Activated CD4-positive, alpha-beta T cell treated with anti-CD3 and anti-CD28 coated beads, Interleukin-2, amount 10 ng/mL, durations not matched to agents 7 days and 5 days (primary cell): ENCODE data around the gene NAPB. TPM values are rescaled to one million over a fixed set of nuclear protein-coding genes. Genes with fewer than 3 reads are reported as not detected.

Source experiments
- CTCF ChIA-PET: fragments of 350-600 bp; sonication (Branson Sonifier 250); formaldehyde crosslinking; loops from one replicate; lab custom pipeline; 2021; ENCODE audit warnings: antibody characterized with exemption; lab: Charles Lee
- POLR2A ChIA-PET: fragments of 350-600 bp; sonication (Branson Sonifier 250); formaldehyde crosslinking; loops from one replicate; lab custom pipeline; 2021; ENCODE audit warnings: antibody characterized with exemption; lab: Charles Lee
- DNase-seq: peaks from one replicate; pipeline ENCODE4 v3.0.0-alpha.2; 2020
- H3K27ac Mint-ChIP-seq: one replicate; pipeline ENCODE4 v1.8.0; 2021; ENCODE audit warnings: mild to moderate bottlenecking, moderate library complexity, mixed read lengths
- H3K27me3 Mint-ChIP-seq: one replicate; pipeline ENCODE4 v1.8.0; 2021; ENCODE audit warnings: mixed read lengths
- H3K36me3 Mint-ChIP-seq: one replicate; pipeline ENCODE4 v1.8.0; 2021; ENCODE audit warnings: low read depth, mixed read lengths
- H3K4me1 Mint-ChIP-seq: one replicate; pipeline ENCODE4 v1.8.0; 2021; ENCODE audit warnings: mixed read lengths
- H3K4me3 Mint-ChIP-seq: one replicate; pipeline ENCODE4 v1.8.0; 2021; ENCODE audit warnings: mild to moderate bottlenecking, moderate library complexity, mixed read lengths
- H3K9me3 Mint-ChIP-seq: one replicate; pipeline ENCODE4 v1.8.0; 2021; ENCODE audit warnings: mixed read lengths
- total RNA-seq, 2 experiments: library from RNA; stranded (reverse); gene quantifications; one replicate each; pipeline ENCODE4 v1.2.3, GENCODE V29; 2021

The NAPB gene
- total RNA-seq, 2 experiments from 2014 or later, result 14.9 to 15.4 TPM

DNA sequence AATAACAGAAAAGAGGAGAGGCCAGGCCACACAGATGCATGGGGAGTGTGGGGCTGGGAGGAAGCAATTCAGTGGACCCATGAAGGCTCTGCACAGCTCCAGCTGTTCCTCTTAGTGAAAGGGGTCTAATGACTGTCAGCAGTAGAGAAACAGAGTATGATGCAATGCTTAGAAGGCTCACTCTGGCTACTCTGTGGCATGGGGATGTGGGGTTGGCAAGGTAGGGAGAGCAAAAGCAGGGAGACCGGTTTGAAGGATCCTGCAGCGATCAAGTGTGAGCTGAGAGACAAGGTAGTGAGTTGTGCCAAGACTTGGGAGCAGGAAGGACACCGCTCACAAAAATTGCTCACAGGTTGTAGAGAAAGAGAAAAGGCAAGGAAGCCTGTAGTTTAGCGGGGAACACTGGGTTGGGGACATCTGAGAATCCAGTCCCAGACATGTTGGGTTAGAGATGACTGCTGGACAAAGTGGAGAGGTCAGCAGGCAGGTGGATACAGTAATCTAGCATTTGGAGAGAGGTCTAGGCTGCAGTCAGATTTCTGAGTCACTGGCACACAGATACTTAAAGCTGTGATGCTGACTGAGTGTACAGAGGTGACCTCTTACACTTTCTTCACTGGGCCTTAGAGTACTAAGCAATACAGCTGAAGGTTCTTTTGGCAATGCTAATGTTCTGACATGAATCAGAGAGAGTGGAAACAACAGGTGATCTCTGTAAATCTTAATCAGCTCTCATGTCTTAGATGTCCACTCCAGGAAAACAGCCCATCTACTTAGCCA, 27.1 kb downstream of the NAPB start:
- no peak overlapping the region for H3K27ac Mint-ChIP-seq
- no peak for DNase-seq
- H3K36me3 Mint-ChIP-seq, result peaks cover 37% of the 10 kb centered on the region
- POLR2A ChIA-PET, result no interaction called here
- H3K27me3 Mint-ChIP-seq, result no peaks in the 10 kb centered on the region
- peaks cover 22% of the 10 kb centered on the region for H3K4me1 Mint-ChIP-seq
- H3K4me3 Mint-ChIP-seq, result no peak overlapping the region
- H3K9me3 Mint-ChIP-seq, result no peaks in the 10 kb centered on the region
- CTCF ChIA-PET, result interaction anchor here (0.7 kb wide), 1 partner anchor 9 kb away, joined by 3 read pairs; no protein-coding TSS in a partner anchor

DNA sequence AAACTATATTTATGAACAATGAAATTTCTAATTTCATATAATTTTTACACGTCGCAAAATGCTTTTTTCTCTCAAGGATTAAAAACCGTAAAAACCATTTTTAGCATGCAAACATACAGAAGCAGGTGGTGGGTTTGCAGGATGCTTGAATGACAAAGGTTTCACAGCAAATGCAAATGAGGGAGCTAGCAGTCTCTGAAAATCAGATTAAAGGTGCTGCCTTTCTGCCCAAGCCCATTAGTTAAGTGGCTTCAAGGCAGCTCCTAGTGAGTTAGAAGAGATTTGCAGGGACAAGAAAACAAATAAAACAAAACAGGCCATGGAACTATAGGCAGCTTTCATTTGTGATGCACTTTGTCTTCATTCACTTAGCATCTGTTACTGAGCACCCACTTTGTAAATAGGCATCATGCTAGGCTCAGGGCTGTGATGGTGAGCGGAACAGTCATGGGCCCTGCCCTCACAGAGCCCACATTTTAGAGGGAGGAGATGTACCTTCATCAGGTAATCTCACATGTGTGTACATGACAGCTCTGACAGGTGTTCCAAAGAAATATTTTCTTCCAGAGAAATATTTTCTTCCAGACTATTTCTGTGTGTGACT, 29.5 kb downstream of the NAPB start:
- Mint-ChIP-seq H3K27me3 (no peaks in the 10 kb centered on the region), H3K4me1 (peaks cover 5% of the 10 kb centered on the region), H3K36me3 (peaks cover 50% of the 10 kb centered on the region), H3K4me3 (no peak overlapping the region), H3K9me3 (no peaks in the 10 kb centered on the region), H3K27ac (no peak overlapping the region)
- ChIA-PET CTCF (interaction anchor here (0.7 kb wide), 1 partner anchor 42 kb away, joined by 4 read pairs; no protein-coding TSS in a partner anchor), POLR2A (no interaction called here)
- no peak for DNase-seq

DNA sequence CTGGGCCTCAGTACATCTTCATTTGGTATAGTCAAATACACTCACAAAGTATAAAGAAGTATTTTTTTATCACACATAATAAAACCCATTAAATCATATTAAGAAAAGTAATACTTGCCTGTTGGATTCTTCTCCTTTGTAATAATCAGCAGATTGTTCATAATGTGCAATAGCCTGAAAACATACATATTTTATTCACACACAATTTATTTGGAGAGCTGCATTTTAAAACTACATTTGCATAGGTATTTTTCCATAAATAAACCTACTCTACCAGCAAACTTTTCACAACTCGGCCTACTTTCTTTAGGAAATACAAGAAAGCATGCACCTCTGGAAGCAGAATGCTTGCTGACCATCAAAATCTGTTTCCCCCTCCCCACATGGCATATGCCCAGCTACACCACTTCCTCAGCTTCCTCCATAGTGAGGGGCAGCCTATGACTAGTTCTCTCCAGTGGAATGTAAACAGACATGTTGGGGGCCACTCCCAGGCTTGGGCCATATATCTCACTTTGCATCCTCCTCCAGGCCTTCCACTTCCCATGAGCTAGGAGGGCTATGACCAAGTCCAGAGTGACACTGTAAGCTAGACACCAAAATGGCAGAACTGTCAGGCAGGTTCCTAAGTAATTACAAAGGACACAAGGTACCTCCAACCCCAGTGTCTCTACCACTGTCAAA, 31.1 kb downstream of the NAPB start:
- H3K4me3 Mint-ChIP-seq, result no peak overlapping the region
- peaks cover 4% of the 10 kb centered on the region for H3K4me1 Mint-ChIP-seq
- no peaks in the 10 kb centered on the region for H3K27me3 Mint-ChIP-seq
- H3K9me3 Mint-ChIP-seq, result no peaks in the 10 kb centered on the region
- no peak overlapping the region for H3K27ac Mint-ChIP-seq
- H3K36me3 Mint-ChIP-seq, result peaks cover 57% of the 10 kb centered on the region
- ChIA-PET CTCF (interaction anchor here (0.6 kb wide), 1 partner anchor 25 kb away, joined by 3 read pairs; no protein-coding TSS in a partner anchor), POLR2A (no interaction called here)
- DNase-seq, result no peak

DNA sequence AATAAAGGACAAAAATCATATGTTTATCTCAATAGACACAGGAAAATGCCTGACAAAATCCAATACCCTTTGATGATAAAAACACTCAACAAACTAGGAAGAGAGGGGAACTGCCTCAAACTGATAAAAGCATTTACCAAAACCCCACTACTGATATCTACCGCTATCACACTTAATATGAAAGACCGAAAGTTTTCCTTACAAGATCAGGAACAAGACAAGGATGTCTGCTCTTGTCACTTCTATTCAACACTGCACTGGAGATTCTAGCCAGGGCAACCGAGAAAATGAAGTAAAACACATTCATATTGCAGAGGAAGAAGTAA, 34.2 kb downstream of the NAPB start:
- POLR2A ChIA-PET, result no interaction called here
- Mint-ChIP-seq H3K4me3 (no peak overlapping the region), H3K9me3 (no peaks in the 10 kb centered on the region), H3K27me3 (no peaks in the 10 kb centered on the region), H3K4me1 (peaks cover 8% of the 10 kb centered on the region), H3K27ac (no peak overlapping the region), H3K36me3 (peaks cover 57% of the 10 kb centered on the region)
- CTCF ChIA-PET, result no interaction called here
- no peak for DNase-seq

DNA sequence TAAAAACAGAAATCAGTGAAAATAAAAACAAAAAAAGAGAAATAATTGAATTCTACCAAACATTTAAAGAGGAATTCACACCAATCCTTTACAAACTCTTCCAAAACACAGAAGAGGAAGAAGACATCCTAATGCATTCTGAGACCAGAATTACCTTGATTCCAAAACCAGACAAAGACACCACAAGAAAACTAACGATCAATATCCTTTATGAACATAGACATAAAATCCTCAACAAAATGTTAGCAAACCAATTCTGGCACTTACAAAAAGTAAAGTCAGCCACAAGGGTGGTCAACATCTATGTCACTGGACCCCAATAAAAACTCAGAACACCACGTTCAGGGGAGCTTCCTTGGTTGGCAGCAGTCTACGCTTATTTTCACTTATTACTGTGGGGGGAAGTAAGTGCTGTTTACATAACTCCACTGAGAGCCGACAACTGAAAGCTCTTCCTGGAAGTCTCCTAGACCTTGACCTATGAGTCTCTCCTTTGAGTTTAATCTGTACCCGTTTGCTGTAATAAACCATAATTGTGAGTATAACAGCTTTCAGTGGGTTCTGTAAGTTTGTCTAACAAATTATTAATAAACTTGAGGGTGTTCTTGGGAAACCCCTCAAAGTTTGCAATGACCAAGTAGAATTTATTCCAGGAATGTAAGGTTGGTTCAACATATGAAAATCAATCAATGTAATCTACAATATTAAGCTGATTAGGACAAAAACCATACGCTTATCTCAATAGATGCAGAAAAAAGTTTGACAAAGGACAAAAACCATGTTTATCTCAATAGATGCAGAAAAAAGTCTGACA, 34.8 kb downstream of the NAPB start:
- peaks cover 58% of the 10 kb centered on the region for H3K36me3 Mint-ChIP-seq
- peaks cover 14% of the 10 kb centered on the region for H3K4me1 Mint-ChIP-seq
- CTCF ChIA-PET, result interaction anchor here (0.6 kb wide), 1 partner anchor 23 kb away, joined by 5 read pairs; no protein-coding TSS in a partner anchor
- POLR2A ChIA-PET, result no interaction called here
- H3K4me3 Mint-ChIP-seq, result no peak overlapping the region
- H3K9me3 Mint-ChIP-seq, result no peaks in the 10 kb centered on the region
- DNase-seq, result no peak
- H3K27me3 Mint-ChIP-seq, result no peaks in the 10 kb centered on the region
- H3K27ac Mint-ChIP-seq, result no peak overlapping the region

DNA sequence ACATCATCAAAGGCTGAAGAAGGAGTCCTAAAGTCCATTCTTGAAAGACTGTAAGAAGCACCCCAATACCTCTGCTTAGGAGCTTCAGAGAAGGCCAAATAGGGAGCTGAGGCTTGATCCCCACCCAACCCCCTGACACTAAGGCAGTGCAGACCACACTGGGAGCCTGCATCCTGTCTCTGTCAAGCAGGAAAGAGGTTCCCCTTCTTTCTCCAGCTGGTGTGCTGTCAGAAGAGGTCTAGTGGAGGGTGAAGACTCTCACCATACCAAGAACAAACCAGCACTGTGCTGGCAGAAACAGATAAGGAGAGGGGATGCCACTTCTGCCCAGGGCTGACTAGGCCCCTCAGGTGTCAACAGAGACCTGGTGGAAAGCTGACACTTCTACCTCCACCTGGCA, 39.4 kb downstream of the NAPB start:
- Mint-ChIP-seq H3K4me1 (peaks cover 14% of the 10 kb centered on the region), H3K27ac (peak overlapping the region; percentile 26), H3K27me3 (no peaks in the 10 kb centered on the region), H3K9me3 (no peaks in the 10 kb centered on the region), H3K4me3 (no peak overlapping the region), H3K36me3 (peaks cover 42% of the 10 kb centered on the region)
- CTCF ChIA-PET, result interaction anchor here (0.9 to 1.5 kb wide), 2 partner anchors 14 to 26 kb away, joined by 3 read pairs; no protein-coding TSS in a partner anchor
- POLR2A ChIA-PET, result no interaction called here
- no peak for DNase-seq

DNA sequence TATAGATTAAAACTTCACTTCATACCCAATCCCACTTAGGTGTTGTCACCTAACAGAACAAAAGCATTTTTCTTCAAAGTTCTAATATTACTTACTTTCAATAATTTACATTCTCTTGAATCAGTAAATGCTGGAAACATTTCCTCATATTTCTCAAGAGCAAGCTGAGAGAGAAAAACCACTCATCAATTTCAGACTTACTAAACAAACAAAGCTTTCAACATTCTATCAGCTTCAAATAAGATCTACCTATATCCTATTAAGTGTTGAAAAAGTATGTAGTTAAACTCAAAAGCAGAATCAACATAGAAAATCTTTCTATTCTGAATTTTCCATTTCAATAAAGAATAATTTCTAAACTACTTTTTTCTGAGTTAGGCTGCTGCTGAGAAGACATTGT, 41.5 kb downstream of the NAPB start:
- no peak for DNase-seq
- Mint-ChIP-seq H3K27ac (no peak overlapping the region), H3K4me1 (peaks cover 19% of the 10 kb centered on the region), H3K27me3 (no peaks in the 10 kb centered on the region), H3K4me3 (no peak overlapping the region), H3K9me3 (peaks cover 2% of the 10 kb centered on the region), H3K36me3 (peaks cover 49% of the 10 kb centered on the region)
- POLR2A ChIA-PET, result no interaction called here
- CTCF ChIA-PET, result interaction anchor here (0.7 to 1.3 kb wide), 2 partner anchors 37 to 62 kb away, joined by 3 to 5 read pairs; no protein-coding TSS in a partner anchor

DNA sequence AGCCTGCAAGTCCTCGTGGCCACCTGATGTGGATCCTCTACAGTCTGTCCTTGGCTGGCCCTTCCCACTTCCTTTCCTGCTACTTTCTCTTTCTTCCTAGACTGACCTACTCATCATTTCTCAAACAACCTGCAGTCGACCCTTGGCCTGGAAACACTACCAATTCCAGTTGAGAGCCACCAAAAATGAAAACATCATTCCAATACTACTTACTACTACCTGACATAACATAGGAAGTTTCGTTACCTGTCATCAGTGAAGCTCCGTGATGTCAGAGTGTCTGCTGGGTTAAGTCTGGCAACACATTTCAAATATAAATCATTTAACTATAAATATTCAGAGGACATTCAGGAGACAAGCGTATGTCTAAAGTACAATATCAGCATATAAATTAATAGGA, 45.5 kb downstream of the NAPB start:
- no peak for DNase-seq
- H3K9me3 Mint-ChIP-seq, result peaks cover 2% of the 10 kb centered on the region
- ChIA-PET POLR2A (no interaction called here), CTCF (no interaction called here)
- H3K27ac Mint-ChIP-seq, result peak overlapping the region; percentile 15
- no peak overlapping the region for H3K4me3 Mint-ChIP-seq
- peaks cover 5% of the 10 kb centered on the region for H3K4me1 Mint-ChIP-seq
- peaks cover 43% of the 10 kb centered on the region for H3K36me3 Mint-ChIP-seq
- H3K27me3 Mint-ChIP-seq, result no peaks in the 10 kb centered on the region

DNA sequence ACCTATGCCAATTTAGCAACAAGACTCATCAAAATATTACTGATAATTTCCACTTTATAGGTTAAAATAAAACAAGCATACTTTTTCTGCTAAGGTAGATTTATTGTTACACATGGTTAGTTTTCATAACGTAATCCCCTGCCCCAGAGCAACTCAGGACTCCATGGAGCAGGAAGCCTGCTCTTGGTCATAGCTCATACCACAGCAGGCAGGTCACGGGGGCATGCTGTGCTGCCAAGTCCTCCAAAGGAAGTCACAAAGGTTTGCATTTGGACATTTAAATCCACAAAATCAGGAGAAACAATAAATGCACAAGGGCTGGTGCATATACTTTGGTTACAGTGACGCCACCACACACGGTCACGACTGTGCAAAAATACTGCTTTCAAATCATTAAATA, 46.8 kb downstream of the NAPB start:
- no peak for DNase-seq
- Mint-ChIP-seq H3K27ac (no peak overlapping the region), H3K4me3 (no peak overlapping the region), H3K9me3 (peaks cover 2% of the 10 kb centered on the region), H3K27me3 (no peaks in the 10 kb centered on the region), H3K36me3 (peaks cover 52% of the 10 kb centered on the region), H3K4me1 (peaks cover 5% of the 10 kb centered on the region)
- POLR2A ChIA-PET, result no interaction called here
- CTCF ChIA-PET, result interaction anchor here (1.0 kb wide), 1 partner anchor 42 kb away, joined by 5 read pairs; no protein-coding TSS in a partner anchor

DNA sequence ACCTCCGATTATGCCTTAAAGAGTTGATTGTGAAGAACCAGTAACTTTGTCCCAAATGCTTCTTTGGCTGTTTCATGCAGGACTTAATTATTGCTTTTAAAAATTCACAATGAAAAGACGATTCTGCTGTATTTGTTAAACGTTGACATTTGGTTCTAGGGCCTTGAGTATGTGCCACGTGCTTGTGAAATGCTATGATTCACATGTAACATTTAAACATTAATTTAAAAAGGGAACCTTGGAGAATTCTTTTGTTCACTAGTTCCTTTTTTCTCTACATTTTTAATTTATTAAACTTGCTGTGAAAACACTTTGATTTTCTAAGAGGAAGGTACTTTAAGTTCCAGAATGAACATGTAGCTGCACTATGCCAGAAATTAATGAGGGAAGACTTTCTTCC, 49.8 kb downstream of the NAPB start:
- H3K4me1 Mint-ChIP-seq, result peaks cover 19% of the 10 kb centered on the region
- no peaks in the 10 kb centered on the region for H3K27me3 Mint-ChIP-seq
- CTCF ChIA-PET, result no interaction called here
- no peak overlapping the region for H3K27ac Mint-ChIP-seq
- DNase-seq, result no peak
- peaks cover 2% of the 10 kb centered on the region for H3K9me3 Mint-ChIP-seq
- POLR2A ChIA-PET, result no interaction called here
- H3K36me3 Mint-ChIP-seq, result peaks cover 55% of the 10 kb centered on the region
- no peak overlapping the region for H3K4me3 Mint-ChIP-seq

DNA sequence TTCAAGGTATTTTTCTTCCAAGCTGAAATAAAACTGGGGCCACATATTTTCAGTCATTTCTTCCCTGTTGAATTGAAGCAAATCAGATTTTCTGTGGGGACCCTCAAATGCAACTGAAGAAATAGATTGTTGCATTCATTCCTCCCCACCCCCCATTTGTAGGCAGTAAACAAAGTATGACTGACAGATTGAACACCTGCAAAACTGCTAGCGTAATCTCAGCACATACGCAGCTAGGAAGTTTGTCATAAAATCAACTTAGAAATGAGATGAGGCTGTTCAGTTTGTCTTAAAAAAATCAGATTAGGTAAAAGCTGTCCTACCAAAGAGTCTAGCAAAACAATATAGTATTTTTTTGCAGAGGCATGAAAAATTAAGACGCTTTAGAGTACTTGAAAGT, 50.4 kb downstream of the NAPB start:
- ChIA-PET CTCF (interaction anchor here (1.0 to 1.1 kb wide), 2 partner anchors 12 to 50 kb away, joined by 3 to 7 read pairs; partner anchors contain the start of gene NAPB), POLR2A (no interaction called here)
- Mint-ChIP-seq H3K27me3 (no peaks in the 10 kb centered on the region), H3K9me3 (peaks cover 2% of the 10 kb centered on the region), H3K4me1 (peaks cover 25% of the 10 kb centered on the region), H3K27ac (no peak overlapping the region), H3K4me3 (no peak overlapping the region), H3K36me3 (peaks cover 54% of the 10 kb centered on the region)
- no peak for DNase-seq

DNA sequence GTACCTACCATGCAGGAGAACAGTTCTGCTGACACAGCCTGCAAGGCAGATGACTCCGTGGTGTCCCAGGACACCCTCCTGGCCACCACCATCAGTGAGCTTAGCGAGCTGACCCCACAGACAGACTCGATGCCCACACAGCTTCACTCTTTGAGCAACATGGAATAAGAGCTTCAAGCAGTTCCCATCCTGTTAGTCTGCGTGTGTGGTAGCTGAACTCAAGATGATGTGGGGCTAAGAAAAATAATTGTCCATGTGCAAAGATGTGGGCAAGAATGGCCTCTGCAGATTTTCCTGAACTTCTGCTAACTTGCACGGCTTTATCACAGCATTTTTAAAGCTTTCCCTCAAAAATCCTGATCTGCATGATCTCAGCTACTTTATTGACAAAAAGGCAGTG, 51.0 kb downstream of the NAPB start:
- H3K4me3 Mint-ChIP-seq, result no peak overlapping the region
- H3K4me1 Mint-ChIP-seq, result peaks cover 20% of the 10 kb centered on the region
- peaks cover 50% of the 10 kb centered on the region for H3K36me3 Mint-ChIP-seq
- no peak for DNase-seq
- H3K27ac Mint-ChIP-seq, result no peak overlapping the region
- CTCF ChIA-PET, result interaction anchor here (1.0 to 1.1 kb wide), 2 partner anchors 12 to 51 kb away, joined by 3 to 7 read pairs; partner anchors contain the start of gene NAPB
- POLR2A ChIA-PET, result no interaction called here
- no peaks in the 10 kb centered on the region for H3K27me3 Mint-ChIP-seq
- no peaks in the 10 kb centered on the region for H3K9me3 Mint-ChIP-seq
